ENCODE measurements around the gene HBG1. TPM values are rescaled to one million over a fixed set of nuclear protein-coding genes. Genes with fewer than 3 reads are reported as not detected.

The HBG1 gene
- total RNA-seq, 1 experiment from 2014 or later: not detected

GRCh38 chr11:5200582-5200981 is 49.1 kb downstream of the HBG1 start, which contains the start of gene OR51V1:
Gene OR51V1, minus strand, starts transcription at chr11:5200682. Its CDS starts 0 bp downstream, at chr11:5200682.
- Histone ChIP-seq H3K27me3 (ENCODE audit: control insufficient read depth, insufficient read depth, low read length) (no peaks in the 10 kb centered on the region), H3K36me3 (replicated peaks; ENCODE audit: control insufficient read depth, insufficient read depth, low read length) (no peaks in the 10 kb centered on the region), H3K4me3 (ENCODE audit: insufficient read depth, low read depth, low read length) (no peak within 1 kb of the TSS)
- no peak for DNase-seq

DNA sequence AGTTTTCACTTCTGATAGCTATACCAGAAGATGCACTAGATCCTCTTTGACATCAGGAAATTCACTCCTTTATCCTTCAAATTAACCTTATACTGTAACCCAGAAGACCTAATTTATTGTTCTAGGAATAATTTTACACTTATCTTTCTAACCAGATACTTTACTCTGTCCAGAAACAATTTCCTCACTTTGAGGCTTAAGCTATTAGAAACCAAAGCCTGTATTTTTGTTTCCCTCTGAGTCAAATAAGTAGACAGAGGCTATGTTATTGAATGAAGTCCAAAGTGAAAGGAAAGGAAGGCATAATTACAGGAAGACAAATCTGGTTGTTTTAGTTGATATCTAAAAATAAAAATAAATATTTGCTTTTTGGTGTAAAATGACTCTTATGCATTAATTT is 51.4 kb downstream of the HBG1 start:
- H3K36me3 ChIP-seq (replicated peaks; ENCODE audit: control insufficient read depth, insufficient read depth, low read length): no peaks in the 10 kb centered on the region
- no peaks in the 10 kb centered on the region for H3K27me3 ChIP-seq (ENCODE audit: control insufficient read depth, insufficient read depth, low read length)
- no peak for DNase-seq
- H3K4me3 ChIP-seq (ENCODE audit: insufficient read depth, low read depth, low read length): no peak overlapping the region

Other genes starting within 250 kb of the HBG1 start
- not detected in 2 replicates for gene OR52J3, start 203.3 kb downstream of the HBG1 start, total RNA-seq (2014; rRNA removed; shearing (Covaris generic))
- gene OR52E2, start 190.2 kb downstream of the HBG1 start, total RNA-seq (2014; rRNA removed; shearing (Covaris generic)): not detected in 2 replicates
- gene OR52E1, start 180.3 kb downstream of the HBG1 start, total RNA-seq (2014; rRNA removed; shearing (Covaris generic)): not detected in 2 replicates
- gene OR52A5, start 111.5 kb downstream of the HBG1 start, total RNA-seq (2014; rRNA removed; shearing (Covaris generic)): 0.11 and 0.21 TPM in 2 replicates
- gene OR52A1, start 95.1 kb downstream of the HBG1 start, total RNA-seq (2014; rRNA removed; shearing (Covaris generic)): 3.0 and 8.2 TPM in 2 replicates
- gene OR51V1, start 49.2 kb downstream of the HBG1 start, total RNA-seq (2014; rRNA removed; shearing (Covaris generic)): not detected in 2 replicates
- not detected in 2 replicates for gene HBB, start 22.8 kb downstream of the HBG1 start, total RNA-seq (2014; rRNA removed; shearing (Covaris generic))
- not detected in 2 replicates for gene HBD, start 15.4 kb downstream of the HBG1 start, total RNA-seq (2014; rRNA removed; shearing (Covaris generic))
- not detected in 2 replicates for gene HBG2, start 4.9 kb upstream of the HBG1 start, total RNA-seq (2014; rRNA removed; shearing (Covaris generic))
- 1.5 and 3.4 TPM in 2 replicates for gene HBE1, start 20.1 kb upstream of the HBG1 start, total RNA-seq (2014; rRNA removed; shearing (Covaris generic))
- gene OR51B4, start 52.1 kb upstream of the HBG1 start, total RNA-seq (2014; rRNA removed; shearing (Covaris generic)): not detected in 2 replicates
- not detected in 2 replicates for gene OR51B2, start 74.4 kb upstream of the HBG1 start, total RNA-seq (2014; rRNA removed; shearing (Covaris generic))
- gene OR51B5, start 93.7 kb upstream of the HBG1 start, total RNA-seq (2014; rRNA removed; shearing (Covaris generic)): 0.15 TPM in 1 of 2 replicates, not detected in the other
- gene OR51B6, start 101.7 kb upstream of the HBG1 start, total RNA-seq (2014; rRNA removed; shearing (Covaris generic)): not detected in 2 replicates
- gene OR51M1, start 134.0 kb upstream of the HBG1 start, total RNA-seq (2014; rRNA removed; shearing (Covaris generic)): not detected in 2 replicates
- gene OR51Q1, start 172.3 kb upstream of the HBG1 start, total RNA-seq (2014; rRNA removed; shearing (Covaris generic)): not detected in 2 replicates
- gene OR51I1, start 191.7 kb upstream of the HBG1 start, total RNA-seq (2014; rRNA removed; shearing (Covaris generic)): not detected in 2 replicates
- gene OR51I2, start 199.5 kb upstream of the HBG1 start, total RNA-seq (2014; rRNA removed; shearing (Covaris generic)): not detected in 2 replicates
- not detected in 2 replicates for gene OR52D1, start 238.8 kb upstream of the HBG1 start, total RNA-seq (2014; rRNA removed; shearing (Covaris generic))

All from H7 (cell line).